GM19395 (cell line): ENCODE data around the gene ABCF2.

Experiments used
- ATAC-seq: cut with Tn5 transposase; IDR thresholded peaks from one replicate; pipeline ENCODE4 v1.9.1; 2021; ENCODE audit warnings: mild to moderate bottlenecking, moderate library complexity; ENCODE audit not compliant: unreplicated experiment

The ABCF2 gene

GRCh38 chr7:151175047-151175792 lies 51.8 kb downstream of the ABCF2 start:
- no peak for ATAC-seq

GRCh38 chr7:151174246-151175046 lies 52.6 kb downstream of the ABCF2 start:
- no peak for ATAC-seq

- no peak for ATAC-seq
These were observed 53.4 kb downstream of the ABCF2 start for GRCh38 chr7:151173386-151174245.

GRCh38 chr7:151172273-151173141 lies 54.5 kb downstream of the ABCF2 start:
- ATAC-seq = peak; percentile 71

GRCh38 chr7:151168787-151169162 lies 58.2 kb downstream of the ABCF2 start:
- ATAC-seq = no peak

GRCh38 chr7:151168003-151168786 lies 58.8 kb downstream of the ABCF2 start:
- ATAC-seq = no peak

GRCh38 chr7:151167197-151167961 lies 59.6 kb downstream of the ABCF2 start, which contains the start of gene GBX1:
Gene GBX1 (minus strand): TSS chr7:151167694. CDS start chr7:151167548, 146 bp downstream.
- ATAC-seq = no peak

- ATAC-seq = no peak
These were observed 60.3 kb downstream of the ABCF2 start for GRCh38 chr7:151166629-151167196.
